Gastrocnemius medialis (tissue), 4 donors: ENCODE measurements around the gene RANBP10. TPM values are rescaled to one million over a fixed set of nuclear protein-coding genes. Genes with fewer than 3 reads are reported as not detected.

ENCODE experiments used
- ATAC-seq, 2 donors: fragments of 150-250 bp; one replicate each; pipeline ENCODE4 v1.9.1; 2016
- DNase-seq, 2 donors: peaks; one replicate each; pipeline ENCODE4 v3.0.0-alpha.2; 2019
- H3K27ac ChIP-seq, 4 donors: fragments of 200-600 bp; sonication (generic); 1 replicate in 1 of 4; 2 replicates in 3 of 4; pipeline ENCODE4 v1.5.1; 2016 to 2018; ENCODE audit warnings: mild to moderate bottlenecking in 2 of 4, moderate library complexity in 1 of 4
- H3K27me3 ChIP-seq, 3 donors: fragments of 200-600 bp; sonication (generic) in 2 of 3; 1 replicate in 1 of 3; 2 replicates in 2 of 3; pipeline versions ENCODE4 v1.5.1 to v1.6.0; 2016 to 2019; ENCODE audit warnings: mild to moderate bottlenecking in 1 of 3, moderate library complexity in 1 of 3
- H3K36me3 ChIP-seq, 2 donors: fragments of 200-600 bp; sonication (generic) in 1 of 2; one replicate each; pipeline ENCODE4 v1.5.1; 2017 to 2018
- H3K4me1 ChIP-seq, 2 donors: fragments of 200-600 bp; sonication (generic) in 1 of 2; one replicate each; pipeline ENCODE4 v1.5.1; 2016 to 2017; ENCODE audit warnings: mild to moderate bottlenecking in 2 of 2
- H3K4me3 ChIP-seq, 4 donors: fragments of 200-600 bp; sonication (generic) in 3 of 4; 1 replicate in 1 of 4; 2 replicates in 3 of 4; pipeline ENCODE4 v1.5.1; 2016 to 2019; ENCODE audit warnings: mild to moderate bottlenecking in 2 of 4
- H3K9me3 ChIP-seq, 3 donors: fragments of 200-600 bp; sonication (generic) in 2 of 3; 1 replicate in 1 of 3; 2 replicates in 2 of 3; pipeline ENCODE4 v1.5.1; 2016 to 2019
- CTCF ChIP-seq, 5 experiments: fragments of 450-650 bp in 3 of 5; fragments of 200-600 bp in 2 of 5; sonication (generic) in 2 of 5; IDR thresholded peaks in 4 of 5; conservative IDR thresholded peaks in 1 of 5; 1 replicate in 4 of 5; 2 replicates in 1 of 5; pipeline ENCODE4 v1.5.1; 2016 to 2019; ENCODE audit warnings: antibody characterized with exemption in 5 of 5, mild to moderate bottlenecking in 3 of 5, moderate library complexity in 3 of 5
- POLR2A ChIP-seq, 2 donors: fragments of 450-650 bp; IDR thresholded peaks; one replicate each; pipeline ENCODE4 v1.6.1; 2017; ENCODE audit warnings: antibody characterized with exemption in 2 of 2, mild to moderate bottlenecking in 2 of 2, moderate library complexity in 2 of 2
- in situ Hi-C, 4 donors: fragments of 200-750 bp; cut with MboI; loops; one replicate each; pipeline versions ENCODE4 v1.15.0 to v1.8.0; 2017; ENCODE audit warnings: low sequenced_read_pairs in 4 of 4
- intact Hi-C: fragments of 100-400 bp; cut with DNase I; formaldehyde crosslinking; loops from one replicate; pipeline ENCODE4 v1.15.1; 2023; ENCODE audit warnings: low total_unique reads
- total RNA-seq, 4 donors: library from RNA; depleted of rRNA; stranded (reverse); fragments of >200 nt; gene quantifications; one replicate each; pipeline versions ENCODE4 v1.1.0 to v1.2.3, GENCODE V29; 2016

The RANBP10 gene
- total RNA-seq, 4 donors from 2014 or later = 12.6 to 46.6 (median 14.8) TPM

- Histone ChIP-seq H3K4me1 (no peaks in the 10 kb centered on the region), H3K4me3 (no peak overlapping the region), H3K27me3 (no peaks in the 10 kb centered on the region), H3K9me3 (no peaks in the 10 kb centered on the region), H3K36me3 (no peaks in the 10 kb centered on the region), H3K27ac (no peak overlapping the region)
- no peak for DNase-seq
- ATAC-seq = no peak
- no peak for TF ChIP-seq POLR2A (IDR thresholded peaks at IDR 0.05)
- TF ChIP-seq CTCF (IDR thresholded peaks at IDR 0.05 in 4 of 5, conservative IDR thresholded peaks at IDR 0.05 in 1 of 5) = no peak
- intact Hi-C loops = no loop called here
- in situ Hi-C loops = loop anchor here in 3 of 4 donors (10.0 to 25.0 kb wide), 3 partner anchors 104 to 417 kb away; partner anchors contain the start of genes ESRP2 (in 1 of the 3) and PLA2G15 (in 1 of the 3)
Observed at GRCh38 chr16:67820608-67821259, 14.4 kb upstream of the RANBP10 start.

- H3K36me3 ChIP-seq = no peaks in the 10 kb centered on the region
- H3K4me1 ChIP-seq = no peaks in the 10 kb centered on the region
- intact Hi-C loops = loop anchor here (1.0 kb wide), 1 partner anchor 34 kb away; no protein-coding TSS in a partner anchor
- no peak for ATAC-seq
- no peaks in the 10 kb centered on the region for H3K9me3 ChIP-seq
- H3K27me3 ChIP-seq = no peaks in the 10 kb centered on the region
- in situ Hi-C loops = loop anchor here (10.0 to 25.0 kb wide), 4 partner anchors 110 to 423 kb away; partner anchors contain the start of genes ESRP2 (in 1 of the 4) and PLA2G15 (in 1 of the 4)
- DNase-seq = no peak
- H3K4me3 ChIP-seq = no peak overlapping the region
- no peak overlapping the region for H3K27ac ChIP-seq
- no peak for TF ChIP-seq POLR2A (IDR thresholded peaks at IDR 0.05)
- no peak for TF ChIP-seq CTCF (IDR thresholded peaks at IDR 0.05 in 4 of 5, conservative IDR thresholded peaks at IDR 0.05 in 1 of 5)
Observed at GRCh38 chr16:67814567-67814966, 8.2 kb upstream of the RANBP10 start.

- in situ Hi-C loops = loop anchor here (10.0 to 25.0 kb wide), 4 partner anchors 113 to 425 kb away; partner anchors contain the start of genes ESRP2 (in 1 of the 4) and PLA2G15 (in 1 of the 4)
- H3K9me3 ChIP-seq = no peaks in the 10 kb centered on the region
- peaks cover 7% of the 10 kb centered on the region in 2 donors for H3K4me1 ChIP-seq
- H3K27ac ChIP-seq = no peak overlapping the region
- no peak for DNase-seq
- TF ChIP-seq CTCF (IDR thresholded peaks at IDR 0.05 in 4 of 5, conservative IDR thresholded peaks at IDR 0.05 in 1 of 5) (no peak), POLR2A (IDR thresholded peaks at IDR 0.05) (no peak)
- no peaks in the 10 kb centered on the region for H3K27me3 ChIP-seq
- ATAC-seq = no peak
- H3K36me3 ChIP-seq = no peaks in the 10 kb centered on the region
- intact Hi-C loops = no loop called here
- no peak overlapping the region for H3K4me3 ChIP-seq
Observed at GRCh38 chr16:67811899-67812298, 5.5 kb upstream of the RANBP10 start.

- peaks cover 0 to 18% of the 10 kb centered on the region in 2 donors for H3K36me3 ChIP-seq
- intact Hi-C loops = loop anchor here (1.0 to 10.0 kb wide), 4 partner anchors 40 to 282 kb away; partner anchors contain the start of genes CENPT, CTCF, NUTF2 and RIPOR1
- peak overlapping the region; percentile 92 to 99 (median 97) for H3K27ac ChIP-seq
- in situ Hi-C loops = loop anchor here in 2 of 4 donors (25.0 kb wide), 2 partner anchors 230 to 430 kb away; partner anchors contain the start of genes ESRP2 (in 1 of the 2) and PLA2G15 (in 1 of the 2)
- ATAC-seq = peak; percentile 3 to 13
- H3K27me3 ChIP-seq = no peaks in the 10 kb centered on the region
- peaks cover 31 to 32% of the 10 kb centered on the region in 2 donors for H3K4me1 ChIP-seq
- no peak for DNase-seq
- peak overlapping the region; percentile 81 to 98 (median 90) for H3K4me3 ChIP-seq
- no peaks in the 10 kb centered on the region for H3K9me3 ChIP-seq
- TF ChIP-seq POLR2A (IDR thresholded peaks at IDR 0.05) (no peak), CTCF (IDR thresholded peaks at IDR 0.05 in 4 of 5, conservative IDR thresholded peaks at IDR 0.05 in 1 of 5) (peak in 2 of 5 experiments; percentile 22 to 31)
Observed at GRCh38 chr16:67807148-67807682, 855 bp upstream of the RANBP10 start.
